Right lung (tissue), 5 donors: ENCODE measurements around the gene MGAT4C. TPM values are rescaled to one million over a fixed set of nuclear protein-coding genes. Genes with fewer than 3 reads are reported as not detected.
"Not testable (repeated sequence)": the region's sequence is repeated elsewhere in the genome, so short reads cannot be mapped to it uniquely, and the experiment has no call there.

ENCODE experiments used
- DNase-seq, 2 donors: peaks; one replicate each; pipeline ENCODE4 v3.0.0-alpha.2; 2013
- polyA plus RNA-seq, 5 donors: library from polyadenylated mRNA; unstranded; fragments of 120-200 nt; gene quantifications; one replicate each; pipeline versions ENCODE4 v1.2.1 to v1.2.3, GENCODE V29; 2013; ENCODE audit warnings: inconsistent platforms in 1 of 5, low replicate concordance in 1 of 5; ENCODE audit not compliant: insufficient read length in 5 of 5, insufficient read depth in 1 of 5

Gene MGAT4C
- polyA plus RNA-seq, 5 donors: 0.27 to 1.8 (median 0.78) TPM

DNA sequence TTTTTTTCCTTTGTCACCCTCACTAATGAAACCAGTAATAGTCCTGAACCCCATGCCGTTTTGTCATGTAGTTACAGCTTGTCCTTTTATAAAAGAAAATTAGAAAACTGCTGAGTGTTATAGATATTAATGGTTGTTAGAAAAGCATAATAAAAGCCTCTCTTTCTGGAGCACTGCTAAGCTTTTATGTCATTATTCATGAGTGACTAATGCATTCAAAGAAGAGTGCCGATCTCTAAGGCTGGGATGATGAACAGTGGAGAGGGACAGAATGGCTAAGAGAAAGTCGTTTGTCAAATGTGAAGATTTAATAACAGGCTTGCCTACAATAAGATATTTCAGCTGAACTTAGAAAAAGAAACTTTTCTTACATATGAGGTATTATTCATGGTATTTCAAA, 121.6 kb downstream of the MGAT4C start:
- DNase-seq: no peak

DNA sequence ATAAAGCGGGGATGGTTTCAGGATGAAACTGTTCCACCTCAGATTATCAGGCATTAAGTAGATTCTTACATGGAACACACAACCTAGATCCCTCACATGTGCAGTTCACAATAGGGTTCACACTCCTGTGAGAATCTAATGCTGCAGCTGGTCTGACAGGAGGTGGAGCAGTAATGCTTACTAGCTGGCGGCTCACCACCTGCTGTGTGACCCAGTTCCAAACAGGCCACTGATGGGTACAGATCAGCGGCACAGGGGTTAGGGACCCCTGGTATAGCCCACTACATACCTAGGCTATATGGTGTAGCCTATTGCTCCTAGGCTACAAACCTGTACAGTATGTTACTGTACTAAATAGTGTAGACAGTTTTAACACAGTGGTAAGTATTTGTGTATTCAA, 129.3 kb downstream of the MGAT4C start:
- not testable (repeated sequence) for DNase-seq

DNA sequence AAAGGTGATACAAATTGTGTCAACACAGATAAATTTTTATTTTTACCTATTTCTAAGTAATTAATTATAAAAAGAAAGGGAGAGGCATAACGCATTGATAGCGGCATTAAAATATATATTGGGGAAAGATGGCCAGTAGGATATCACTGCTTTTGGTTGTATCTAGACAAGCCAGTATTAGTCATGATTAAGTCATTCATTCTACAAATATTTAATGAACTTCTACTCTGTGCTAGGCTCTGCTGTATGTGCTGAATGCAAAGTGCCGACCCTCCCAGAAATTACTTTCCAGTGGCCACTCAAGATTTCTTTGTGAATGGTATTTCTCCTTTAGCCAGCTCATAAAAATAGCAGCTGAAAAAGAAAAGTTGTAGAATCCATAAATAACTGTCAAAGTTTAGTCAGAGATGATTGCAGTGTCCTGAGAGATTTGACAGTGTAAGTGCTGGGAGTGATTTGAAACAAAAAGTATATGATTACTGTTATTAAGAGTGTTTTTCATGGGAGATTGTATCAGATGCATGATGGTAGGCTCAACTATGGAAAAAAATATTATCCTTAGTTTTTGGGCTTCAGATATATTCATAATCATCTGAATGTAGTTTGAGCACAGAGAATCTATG, 133.2 kb downstream of the MGAT4C start:
- no peak for DNase-seq

DNA sequence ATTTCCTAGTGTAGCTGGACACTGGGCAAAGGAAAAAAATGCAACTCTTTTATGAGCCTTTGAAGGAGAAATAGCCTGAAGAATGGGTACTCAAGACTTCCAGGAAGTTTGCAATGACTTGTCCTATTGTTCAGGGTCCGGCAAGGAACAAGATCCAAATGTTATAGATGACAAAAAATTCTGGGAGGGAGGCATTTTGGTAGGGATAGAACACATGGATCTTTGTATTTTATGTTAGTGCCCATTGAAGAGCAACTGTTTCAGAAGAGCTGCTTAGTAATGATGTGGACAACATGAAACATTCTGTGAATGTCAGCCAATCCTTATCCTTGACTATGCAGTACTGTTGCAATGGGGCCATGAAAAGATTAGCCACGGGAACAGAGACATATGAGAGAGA, 138.0 kb downstream of the MGAT4C start:
- no peak for DNase-seq

DNA sequence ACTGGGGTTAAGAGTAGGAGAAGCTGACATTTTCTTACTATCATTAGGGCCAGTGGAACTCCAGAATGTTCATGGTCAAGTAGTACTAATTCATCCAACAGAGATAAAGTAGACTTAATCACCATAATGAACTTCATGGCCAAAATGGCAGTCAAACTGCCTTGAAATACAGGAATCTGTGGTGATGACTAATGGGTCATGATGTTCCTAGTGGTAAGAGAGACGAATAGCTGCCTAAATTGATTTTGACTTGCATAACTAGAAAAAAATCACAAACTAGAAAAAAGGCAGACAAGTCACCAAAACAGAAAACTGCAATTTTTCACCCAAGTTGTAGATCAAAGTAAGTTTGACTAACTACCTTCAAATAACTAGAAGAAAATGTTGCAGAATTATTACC, 138.5 kb downstream of the MGAT4C start:
- no peak for DNase-seq

DNA sequence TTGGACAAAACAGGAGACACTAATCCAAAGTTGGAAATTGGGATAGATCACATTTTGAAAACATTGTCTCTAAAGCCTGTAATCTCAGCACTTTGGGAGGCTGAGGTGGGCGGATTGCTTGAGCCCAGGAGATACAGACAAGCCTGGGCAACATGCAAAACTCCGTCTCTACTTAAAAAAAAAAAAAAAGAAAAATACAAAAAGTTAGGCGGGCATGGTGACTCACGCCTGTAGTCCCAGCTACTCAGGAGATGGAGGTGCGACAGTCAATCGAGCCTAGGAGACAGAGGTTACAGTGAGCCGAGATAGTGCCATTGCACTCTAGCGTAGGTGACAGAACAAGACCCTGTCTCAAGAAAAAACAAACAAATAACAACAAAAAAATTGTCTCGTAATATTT, 152.1 kb downstream of the MGAT4C start:
- DNase-seq: no peak

DNA sequence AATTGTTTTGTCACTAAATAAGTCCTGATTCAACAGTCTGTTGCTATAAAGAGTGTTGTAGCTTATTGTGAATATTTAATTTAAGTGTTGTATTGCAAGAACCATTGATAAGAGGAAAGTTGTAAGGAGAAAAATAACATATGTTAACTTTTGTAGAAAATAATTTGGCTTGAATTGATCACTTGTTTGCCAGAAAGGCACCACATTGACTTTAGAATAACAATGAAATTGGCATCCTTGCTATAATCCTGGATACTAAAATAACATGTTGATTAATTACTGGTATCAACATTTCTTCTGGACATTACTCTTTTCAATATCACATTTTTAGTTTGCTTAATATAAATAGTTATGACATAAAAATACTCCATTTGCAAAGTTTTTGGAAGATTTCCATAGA, 159.0 kb downstream of the MGAT4C start:
- DNase-seq: peak; percentile 63 to 64

DNA sequence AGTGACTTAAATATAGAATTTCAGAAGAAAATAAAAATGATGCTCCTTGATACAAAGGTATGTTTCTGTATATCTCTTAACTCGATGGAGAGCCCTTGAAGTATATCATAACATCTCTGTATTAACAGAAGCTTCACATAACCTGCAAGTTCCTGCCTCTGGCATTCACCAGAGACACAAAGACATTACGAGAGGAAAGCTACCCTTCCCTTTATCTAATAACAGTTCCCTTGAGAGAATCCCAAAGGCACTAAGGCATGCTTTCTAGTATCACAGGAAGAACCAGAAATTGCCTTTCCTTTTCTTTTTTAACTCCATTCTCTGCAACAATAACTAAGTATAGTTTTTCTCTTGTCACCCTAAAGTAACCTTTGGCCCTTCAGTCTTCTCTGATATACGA, 164.5 kb downstream of the MGAT4C start:
- DNase-seq: no peak

DNA sequence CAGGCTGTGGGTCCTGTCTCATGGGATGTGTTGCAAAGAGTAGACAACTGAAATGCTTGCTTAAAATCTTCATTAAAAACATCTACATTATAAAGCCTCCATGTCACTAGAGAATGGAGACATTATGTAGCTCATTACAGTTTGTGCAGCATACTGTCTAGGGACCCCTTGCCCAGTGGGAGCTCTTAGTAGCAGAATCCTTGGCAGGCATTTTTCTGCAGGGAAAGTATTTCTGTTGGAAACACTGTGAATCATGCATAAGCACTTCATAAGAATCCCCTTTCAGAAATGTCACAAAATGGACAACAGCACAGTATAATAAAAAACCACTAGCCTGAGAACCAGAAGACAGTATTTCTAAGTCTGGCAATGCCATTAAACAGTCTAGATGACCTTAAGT, 174.3 kb downstream of the MGAT4C start:
- DNase-seq: no peak

DNA sequence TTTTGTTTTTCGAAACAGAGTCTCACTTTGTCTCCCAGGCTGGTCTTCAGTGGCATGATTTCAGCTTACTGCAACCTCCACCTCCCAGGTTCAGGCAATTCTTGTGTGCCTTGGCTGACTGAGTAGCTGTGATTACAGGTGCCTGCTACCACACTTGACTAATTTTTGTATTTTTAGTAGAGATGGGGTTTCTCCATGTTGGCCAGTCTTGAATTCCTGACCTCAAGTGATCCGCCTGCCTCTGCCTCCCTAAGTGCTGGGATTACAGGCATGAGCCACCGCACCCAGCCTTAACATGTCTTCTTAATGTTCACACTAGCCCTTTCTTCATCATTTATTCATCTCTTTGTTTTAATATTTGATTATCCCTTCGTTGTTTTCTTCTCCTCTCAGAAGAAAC, 197.1 kb downstream of the MGAT4C start:
- DNase-seq: not testable (repeated sequence)

DNA sequence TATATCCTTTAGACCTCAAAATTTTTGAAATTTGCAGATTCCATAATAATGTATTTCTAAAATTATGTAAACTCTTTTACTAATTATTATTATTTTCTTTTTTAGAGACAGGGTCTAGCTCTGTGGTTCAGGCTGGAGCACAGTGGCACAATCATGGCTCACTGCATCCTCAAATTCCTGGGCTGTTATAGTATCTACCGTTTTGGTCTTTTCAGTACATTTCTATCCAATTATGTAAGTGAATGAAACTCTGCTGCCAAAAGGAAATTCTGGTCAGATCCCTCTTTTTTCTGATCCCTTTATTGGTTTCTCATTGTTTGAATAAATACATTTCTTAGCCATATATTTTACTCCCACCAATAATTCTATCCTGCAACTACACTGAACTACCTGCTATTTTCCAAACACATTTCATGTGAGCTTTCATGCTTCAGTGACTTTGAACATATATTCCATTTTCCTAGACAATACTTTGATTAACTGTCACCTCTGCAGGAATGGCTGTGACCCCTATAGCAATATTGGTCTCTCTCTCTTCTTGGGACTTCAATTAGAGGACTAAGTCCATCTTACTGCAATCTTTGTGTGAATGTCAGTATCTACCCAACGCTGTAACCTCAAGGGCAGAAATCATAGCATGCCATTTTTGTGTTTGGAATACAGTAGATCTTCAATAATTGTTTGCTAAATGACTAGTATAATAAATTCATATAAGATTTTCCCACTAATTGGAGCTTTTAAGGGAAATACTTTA, 198.9 kb downstream of the MGAT4C start:
- DNase-seq: no peak

DNA sequence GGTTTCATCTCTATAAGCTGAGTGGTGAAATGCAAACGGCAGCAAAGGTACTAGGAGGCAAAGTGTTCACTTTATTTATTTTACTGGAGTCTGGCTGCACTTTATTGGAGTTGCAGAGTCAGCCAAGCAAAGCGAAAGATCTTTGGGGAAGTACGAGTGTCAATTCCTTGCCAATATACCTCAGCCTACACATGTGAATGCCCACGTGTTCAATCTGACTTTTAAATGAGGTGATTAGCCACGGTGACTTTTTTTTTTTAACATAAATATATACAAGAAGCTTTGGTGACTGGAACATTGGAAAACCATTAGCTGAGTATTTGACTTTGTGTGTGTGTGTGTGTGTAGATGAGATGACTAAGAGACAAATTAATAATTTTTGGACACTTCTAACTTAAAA, 203.3 kb downstream of the MGAT4C start:
- no peak for DNase-seq

DNA sequence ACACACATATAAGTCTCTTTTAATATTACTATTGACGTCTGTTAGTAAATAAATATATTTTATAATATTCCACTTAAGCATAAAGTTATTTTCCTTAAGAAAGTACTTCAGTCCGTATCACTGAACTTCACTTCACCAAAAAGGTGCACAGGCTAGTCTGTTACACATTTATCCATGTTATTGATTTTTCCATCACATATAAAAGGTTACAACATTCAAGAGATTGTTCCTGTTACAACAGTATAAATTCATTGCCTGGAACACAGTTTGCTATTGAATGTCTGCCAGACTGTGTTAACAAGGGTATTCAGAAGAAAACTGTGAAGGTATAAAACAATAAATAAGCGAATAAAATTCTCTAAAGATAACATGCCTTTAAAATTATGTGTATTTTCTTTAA, 206.2 kb downstream of the MGAT4C start:
- DNase-seq: no peak

DNA sequence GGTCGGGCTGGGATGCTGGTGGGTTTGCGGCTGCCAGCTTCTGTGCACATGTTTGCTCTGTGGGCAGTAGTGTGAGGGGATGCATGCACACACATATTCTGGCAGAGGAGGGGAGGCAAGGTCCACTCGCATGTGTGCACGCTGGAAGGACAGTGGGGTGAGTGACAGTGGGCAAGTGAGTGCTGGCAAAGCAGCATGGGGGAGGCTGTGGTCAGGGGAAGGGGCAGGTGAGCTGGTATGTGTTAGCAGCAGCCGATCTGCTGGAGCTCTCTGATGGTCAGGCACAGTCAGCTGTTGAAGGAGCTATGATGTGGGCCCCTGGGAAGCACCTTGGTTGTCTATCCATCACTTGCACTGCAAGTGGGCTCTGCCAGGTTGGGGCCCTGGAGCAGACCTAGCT, 211.8 kb downstream of the MGAT4C start:
- no peak for DNase-seq

DNA sequence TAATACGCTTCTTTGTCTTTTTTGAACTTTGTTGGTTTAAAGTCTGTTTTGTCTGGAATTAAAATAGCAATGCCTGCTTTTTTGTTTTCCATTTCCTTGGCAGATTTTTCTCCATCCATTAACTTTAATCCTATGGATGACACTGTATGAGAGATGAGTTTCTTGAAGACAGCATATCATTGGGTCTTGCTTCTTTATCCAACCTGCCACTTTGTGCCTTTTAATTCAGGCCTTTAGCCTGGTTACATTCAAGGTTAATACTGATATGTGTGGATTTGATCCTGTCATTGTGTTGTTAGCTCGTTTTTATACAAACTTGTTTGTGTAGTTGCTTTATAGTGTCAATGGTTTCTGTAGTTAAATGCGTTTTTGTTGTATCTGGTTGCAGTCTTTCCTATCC, 214.1 kb downstream of the MGAT4C start:
- no peak for DNase-seq

DNA sequence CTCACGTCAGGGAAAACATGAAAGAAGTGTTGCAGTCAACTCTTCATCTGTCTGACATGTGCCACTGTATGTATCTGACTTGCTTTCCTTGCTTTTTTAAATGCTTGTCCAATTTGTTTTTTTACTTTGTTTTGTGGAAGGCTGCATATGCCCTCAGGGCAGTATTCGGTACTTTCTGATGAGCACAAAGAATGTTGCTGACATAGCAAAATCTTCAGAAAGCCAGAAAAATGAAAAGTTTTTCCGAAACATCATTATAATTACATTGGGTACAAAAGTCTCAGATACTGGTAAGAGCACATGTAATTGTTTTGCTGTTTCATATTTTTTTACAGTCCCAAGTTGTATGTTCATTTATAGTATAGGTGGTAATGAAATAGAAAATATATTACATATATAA, 237.8 kb downstream of the MGAT4C start:
- no peak for DNase-seq

DNA sequence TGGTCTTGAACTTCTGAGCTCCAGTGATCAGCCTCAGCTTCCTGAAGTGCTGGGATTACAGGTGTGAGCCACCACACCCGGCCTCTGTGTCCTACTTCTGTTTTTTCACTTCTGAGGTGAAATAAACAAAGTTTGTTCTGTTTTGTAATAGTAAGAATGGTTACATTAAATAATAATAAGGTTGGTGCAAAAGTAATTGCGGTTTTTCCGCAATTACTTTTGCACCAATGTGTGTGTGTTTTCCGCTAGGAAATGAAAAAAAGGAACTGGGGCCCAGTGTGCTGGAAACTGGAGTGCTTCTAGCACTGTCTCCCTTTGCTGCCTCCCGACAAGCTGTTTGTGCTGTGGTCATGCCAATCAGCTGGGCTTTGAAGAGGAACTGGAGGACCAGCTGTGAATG, 241.2 kb downstream of the MGAT4C start:
- DNase-seq: no peak

DNA sequence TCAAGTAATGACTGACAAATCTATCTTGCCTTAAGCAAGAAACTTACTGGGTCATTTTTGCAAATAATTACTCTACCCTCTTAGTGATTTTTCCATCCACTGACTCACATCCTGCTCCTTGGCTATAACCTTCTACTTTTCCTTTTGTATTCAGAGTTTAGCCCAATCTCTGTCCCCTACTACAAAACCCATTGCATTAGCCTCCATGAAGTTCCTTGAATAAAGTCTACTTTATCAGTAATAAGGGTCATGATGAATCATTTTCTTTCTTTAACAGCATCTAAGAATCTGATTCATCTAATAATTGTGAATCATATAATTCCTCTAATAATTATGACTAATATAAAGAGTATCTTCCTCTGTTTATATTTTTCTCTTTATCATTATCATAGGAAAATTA, 249.5 kb downstream of the MGAT4C start:
- DNase-seq: no peak

DNA sequence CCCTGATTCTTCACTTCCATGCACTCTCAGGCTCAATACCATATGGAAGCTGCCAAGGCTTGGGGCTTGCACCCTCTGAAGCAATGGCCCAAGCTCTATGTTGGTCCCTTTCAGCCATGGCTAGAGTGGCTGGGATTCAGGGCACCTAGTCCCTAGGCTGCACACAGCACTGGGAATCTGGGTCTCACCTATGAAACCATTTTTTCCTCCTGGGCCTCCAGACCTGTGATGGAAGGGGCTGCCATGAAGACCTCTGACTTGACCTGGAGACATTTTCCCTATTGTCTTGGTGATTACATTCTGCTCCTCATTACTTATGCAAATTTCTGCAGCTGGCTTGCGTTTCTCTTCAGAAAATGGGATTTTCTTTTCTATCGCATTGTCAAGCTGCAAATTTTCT, 258.1 kb downstream of the MGAT4C start:
- DNase-seq: no peak

DNA sequence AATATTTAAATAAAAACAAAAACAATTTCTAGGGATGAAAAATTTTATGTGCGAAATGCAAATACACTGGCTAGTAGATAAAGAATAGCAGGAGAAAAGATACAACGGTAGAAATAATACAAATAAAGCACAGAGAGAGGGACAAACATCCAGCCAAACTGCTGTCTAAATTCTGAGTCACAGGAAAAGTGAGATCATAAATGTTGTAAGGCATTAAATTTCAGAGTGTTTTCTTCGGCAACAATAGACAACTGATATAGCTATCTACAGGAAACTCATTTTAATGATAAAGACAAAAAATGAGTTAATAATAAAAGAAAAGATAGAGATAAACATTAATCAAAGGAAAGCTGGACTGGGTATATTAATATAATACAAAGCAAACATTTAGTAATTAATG, 259.9 kb downstream of the MGAT4C start:
- DNase-seq: no peak

DNA sequence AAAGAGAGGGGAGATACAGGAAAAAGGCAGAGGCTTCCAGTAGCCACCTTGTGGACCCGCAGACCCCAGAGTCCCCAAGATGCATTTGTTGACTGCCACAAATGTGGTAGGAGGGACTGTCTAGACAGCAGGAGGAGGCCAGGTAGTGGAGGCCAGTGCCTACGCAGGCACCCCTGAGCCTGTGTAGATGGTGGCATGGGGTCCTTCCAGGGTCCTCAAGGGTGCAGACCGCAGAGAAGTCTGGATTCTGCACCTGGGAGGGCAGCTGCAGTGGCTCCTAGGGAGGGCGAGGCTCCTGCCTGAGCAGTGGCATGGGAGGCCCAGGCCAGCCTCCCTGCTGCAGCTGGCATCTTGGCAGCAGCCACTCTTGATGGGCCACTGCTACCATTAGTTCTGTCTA, 262.4 kb downstream of the MGAT4C start:
- no peak for DNase-seq

DNA sequence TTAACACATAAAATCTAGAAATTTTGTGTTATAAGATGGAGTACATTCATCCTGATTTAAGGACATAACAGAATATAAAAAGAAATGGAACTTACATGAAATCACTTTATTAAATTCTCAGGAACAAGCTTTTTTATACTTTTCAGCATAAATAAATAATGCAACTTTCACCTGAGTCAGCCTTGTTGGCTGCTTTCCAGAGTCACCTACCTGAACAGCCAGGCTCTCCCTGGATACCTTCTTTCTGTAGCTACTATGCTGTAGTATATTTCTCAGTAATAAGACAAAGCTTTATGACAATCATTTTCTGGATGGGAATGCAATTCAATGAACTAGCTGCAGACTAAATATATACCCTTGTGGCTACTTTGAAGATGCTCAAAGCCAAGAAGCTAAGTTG, 270.2 kb downstream of the MGAT4C start:
- DNase-seq: no peak

DNA sequence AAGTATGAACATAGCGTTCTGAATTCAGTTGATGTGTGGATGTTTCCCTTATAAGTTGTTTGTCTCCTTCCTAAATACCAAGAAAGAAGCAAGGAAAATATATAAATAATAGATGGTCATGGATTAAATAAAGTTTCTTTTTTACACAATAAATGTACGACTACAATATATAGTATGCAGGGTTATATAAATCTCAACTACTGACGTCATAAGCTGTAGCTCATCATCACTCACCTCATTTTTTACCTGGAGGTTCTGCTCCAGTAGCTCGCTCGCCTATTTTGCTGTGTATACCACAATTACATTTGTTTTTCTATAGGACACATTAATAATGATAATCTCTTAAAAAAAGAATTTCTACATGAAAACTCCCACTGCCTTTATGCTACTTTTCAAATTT, 272.6 kb downstream of the MGAT4C start:
- no peak for DNase-seq

DNA sequence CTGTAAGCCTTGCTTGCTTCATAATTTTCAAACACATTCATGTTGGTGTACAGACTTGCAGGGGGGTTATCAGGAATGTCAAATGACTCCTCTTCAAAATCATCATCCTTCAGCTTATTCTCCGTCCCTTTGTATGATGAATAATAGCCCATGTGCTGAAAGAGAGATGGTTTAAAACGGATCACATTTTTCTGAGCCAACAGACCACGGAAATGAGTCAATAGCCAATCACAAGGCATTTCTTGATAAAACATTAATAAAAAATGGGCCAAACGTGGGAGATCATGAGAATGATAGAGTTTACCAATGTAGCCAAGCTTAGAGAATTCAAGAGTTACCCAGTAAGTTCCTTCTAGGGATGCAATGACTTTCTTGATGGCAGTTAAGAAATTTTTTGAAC, 276.6 kb downstream of the MGAT4C start:
- no peak for DNase-seq
